ENCODE measurements around the gene STAT2. TPM values are rescaled to one million over a fixed set of nuclear protein-coding genes. Genes with fewer than 3 reads are reported as not detected.
"Not testable (repeated sequence)": the region's sequence is repeated elsewhere in the genome, so short reads cannot be mapped to it uniquely, and the experiment has no call there.

The STAT2 gene
- total RNA-seq, 1 donor from 2014 or later: 199 TPM

DNA sequence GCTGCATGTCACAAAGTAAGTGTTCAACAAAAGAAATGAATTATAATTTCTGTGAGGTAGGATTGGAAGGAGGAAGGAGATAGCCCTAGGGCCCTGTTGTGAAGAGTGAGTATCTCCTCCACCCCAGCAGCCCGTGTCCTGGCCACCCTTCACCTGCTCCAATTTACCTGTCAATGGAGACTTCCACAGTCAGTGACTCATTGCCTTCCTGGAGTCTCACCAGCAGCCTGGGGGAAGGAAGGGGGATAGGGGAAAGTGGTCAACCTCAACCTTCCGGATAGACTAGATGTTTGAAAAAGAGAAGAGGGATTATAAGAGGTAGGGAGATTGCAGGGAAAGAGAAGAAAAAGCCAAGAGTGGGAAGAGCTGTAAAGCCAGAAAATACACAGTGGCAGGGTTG is 9.2 kb downstream of the STAT2 start:
- no peaks in the 10 kb centered on the region for H3K27me3 ChIP-seq
- H3K27ac ChIP-seq: no peak overlapping the region
- no peaks in the 10 kb centered on the region for H3K4me1 ChIP-seq
- intact Hi-C loops (cut with DNase I): no loop called here
- H3K9me3 ChIP-seq: no peaks in the 10 kb centered on the region
- ATAC-seq: no peak
- DNase-seq: no peak
- H3K36me3 ChIP-seq: peaks cover 99% of the 10 kb centered on the region
- H3K4me3 ChIP-seq: no peak overlapping the region
- TF ChIP-seq, protein P1, sequence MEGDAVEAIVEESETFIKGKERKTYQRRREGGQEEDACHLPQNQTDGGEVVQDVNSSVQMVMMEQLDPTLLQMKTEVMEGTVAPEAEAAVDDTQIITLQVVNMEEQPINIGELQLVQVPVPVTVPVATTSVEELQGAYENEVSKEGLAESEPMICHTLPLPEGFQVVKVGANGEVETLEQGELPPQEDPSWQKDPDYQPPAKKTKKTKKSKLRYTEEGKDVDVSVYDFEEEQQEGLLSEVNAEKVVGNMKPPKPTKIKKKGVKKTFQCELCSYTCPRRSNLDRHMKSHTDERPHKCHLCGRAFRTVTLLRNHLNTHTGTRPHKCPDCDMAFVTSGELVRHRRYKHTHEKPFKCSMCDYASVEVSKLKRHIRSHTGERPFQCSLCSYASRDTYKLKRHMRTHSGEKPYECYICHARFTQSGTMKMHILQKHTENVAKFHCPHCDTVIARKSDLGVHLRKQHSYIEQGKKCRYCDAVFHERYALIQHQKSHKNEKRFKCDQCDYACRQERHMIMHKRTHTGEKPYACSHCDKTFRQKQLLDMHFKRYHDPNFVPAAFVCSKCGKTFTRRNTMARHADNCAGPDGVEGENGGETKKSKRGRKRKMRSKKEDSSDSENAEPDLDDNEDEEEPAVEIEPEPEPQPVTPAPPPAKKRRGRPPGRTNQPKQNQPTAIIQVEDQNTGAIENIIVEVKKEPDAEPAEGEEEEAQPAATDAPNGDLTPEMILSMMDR (IDR thresholded peaks at IDR 0.05): no peak

DNA sequence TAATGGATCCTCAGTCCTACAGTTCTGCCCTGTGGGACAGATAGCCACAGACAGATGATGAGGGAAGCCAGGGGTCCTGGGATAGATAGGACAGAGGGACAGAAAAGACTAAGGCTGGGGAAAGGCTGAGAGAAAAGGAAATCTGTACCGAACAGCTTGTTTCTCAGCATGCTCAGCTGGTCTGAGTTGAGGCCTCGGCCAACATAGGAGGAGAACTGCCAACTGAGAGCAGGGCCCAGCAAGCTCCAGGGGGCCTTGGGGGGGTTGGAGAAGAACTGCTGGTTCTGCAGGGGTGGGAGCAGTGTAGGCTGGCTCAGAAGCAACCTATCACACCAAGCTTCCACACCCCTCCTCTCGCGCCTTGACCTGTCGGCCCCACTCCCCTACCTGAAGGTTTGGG is 11.1 kb downstream of the STAT2 start:
- intact Hi-C loops (cut with DNase I): no loop called here
- H3K36me3 ChIP-seq: peaks cover 99% of the 10 kb centered on the region
- DNase-seq: no peak

DNA sequence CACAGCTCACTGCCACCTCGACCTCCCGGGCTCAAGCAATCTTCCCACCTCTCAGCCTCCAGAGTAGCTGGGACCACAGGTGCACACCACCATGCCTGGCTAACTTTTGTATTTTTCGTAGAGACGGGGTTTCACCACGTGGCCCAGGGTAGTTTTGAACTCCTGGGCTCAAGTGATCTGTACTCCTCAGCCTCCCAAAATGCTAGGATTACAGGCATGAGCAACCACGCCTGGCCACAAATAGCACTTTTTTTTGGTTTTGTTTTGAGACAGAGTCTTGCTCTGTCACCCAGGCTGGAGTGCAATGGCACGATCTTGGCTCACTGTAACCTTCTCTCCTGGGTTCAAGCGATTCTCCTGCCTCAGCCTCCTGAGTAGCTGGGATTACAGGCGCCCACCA is 12.7 kb downstream of the STAT2 start:
- intact Hi-C loops (cut with DNase I); H3K27me3 ChIP-seq; ATAC-seq; H3K4me1 ChIP-seq; DNase-seq; H3K27ac ChIP-seq; H3K4me3 ChIP-seq; H3K9me3 ChIP-seq: not testable (repeated sequence)
- peaks cover 99% of the 10 kb centered on the region for H3K36me3 ChIP-seq

More for the DNA sequence above, 11.1 kb downstream of the STAT2 start:
- no peak for ATAC-seq
- Histone ChIP-seq H3K9me3 (no peaks in the 10 kb centered on the region), H3K27ac (no peak overlapping the region), H3K4me3 (no peak overlapping the region), H3K4me1 (no peaks in the 10 kb centered on the region), H3K27me3 (no peaks in the 10 kb centered on the region)
- TF ChIP-seq, protein P1 (IDR thresholded peaks at IDR 0.05): no peak

DNA sequence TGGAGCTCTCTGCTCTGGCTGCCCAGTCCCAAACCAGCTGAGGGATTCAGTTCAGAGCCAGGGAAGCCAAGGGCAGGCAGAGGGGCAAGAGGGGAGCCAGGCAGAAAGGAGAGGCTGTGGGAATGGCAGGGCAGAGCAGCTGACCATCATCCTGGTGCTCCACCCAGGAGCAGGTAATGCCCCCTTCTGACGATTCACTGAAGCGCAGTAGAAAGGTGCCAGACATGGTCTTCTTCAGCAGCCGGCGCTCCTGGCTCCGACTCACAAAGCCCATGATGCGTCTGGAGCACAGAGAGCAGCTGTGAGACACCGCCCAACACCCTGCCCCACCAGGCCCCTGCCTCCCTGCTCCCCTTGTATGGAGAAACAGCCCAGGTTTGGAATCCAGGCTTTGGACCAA is 13.2 kb downstream of the STAT2 start:
- DNase-seq: no peak

DNA sequence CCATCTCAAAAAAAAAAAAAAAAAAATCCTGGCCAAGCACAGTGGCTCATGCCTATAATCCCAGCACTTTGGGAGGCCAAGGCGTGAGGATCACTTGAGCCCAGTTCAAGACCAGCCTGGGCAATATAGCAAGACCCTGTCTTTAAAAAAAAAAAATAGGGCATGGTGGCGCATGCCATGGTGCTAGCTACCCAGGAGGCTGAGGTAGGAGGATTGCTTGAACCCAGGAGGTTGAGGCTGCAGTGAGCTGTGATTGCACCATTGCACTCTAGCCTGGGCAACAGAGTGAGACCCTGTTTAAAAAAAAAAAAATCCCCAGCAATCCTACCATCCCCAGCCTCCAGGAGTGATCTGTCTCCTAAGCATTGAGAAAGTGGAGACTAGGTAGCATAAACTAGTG is 17.6 kb downstream of the STAT2 start:
- H3K9me3 ChIP-seq; ATAC-seq; H3K4me3 ChIP-seq; intact Hi-C loops (cut with DNase I); H3K27ac ChIP-seq; H3K4me1 ChIP-seq; H3K27me3 ChIP-seq; DNase-seq: not testable (repeated sequence)
- H3K36me3 ChIP-seq: peaks cover 60% of the 10 kb centered on the region

More for the DNA sequence above, 13.2 kb downstream of the STAT2 start:
- no peaks in the 10 kb centered on the region for H3K4me1 ChIP-seq
- intact Hi-C loops (cut with DNase I): no loop called here
- H3K9me3 ChIP-seq: no peaks in the 10 kb centered on the region
- ATAC-seq: no peak
- no peak overlapping the region for H3K27ac ChIP-seq
- no peaks in the 10 kb centered on the region for H3K27me3 ChIP-seq
- peaks cover 98% of the 10 kb centered on the region for H3K36me3 ChIP-seq
- H3K4me3 ChIP-seq: no peak overlapping the region
- TF ChIP-seq, protein P1 (IDR thresholded peaks at IDR 0.05): no peak

DNA sequence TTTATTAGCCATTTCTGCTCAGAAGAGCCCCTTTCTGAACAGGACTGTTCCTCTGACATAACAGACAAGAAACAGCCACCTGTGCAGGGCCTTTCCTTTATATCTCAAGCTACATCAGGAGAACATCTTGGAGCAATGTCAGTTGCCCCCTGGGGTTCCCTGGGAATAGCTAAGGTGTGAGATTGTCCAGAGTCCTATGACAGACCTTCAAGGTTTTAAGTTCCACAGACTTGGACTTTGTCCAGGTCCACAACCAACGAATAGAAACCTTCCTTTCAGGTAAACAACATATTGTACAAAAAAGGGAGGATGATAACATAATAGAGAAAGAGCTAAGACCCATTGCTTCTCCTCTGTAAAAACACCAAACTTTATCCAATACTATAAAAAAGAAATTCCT is 18.3 kb downstream of the STAT2 start:
- no peaks in the 10 kb centered on the region for H3K27me3 ChIP-seq
- no peak overlapping the region for H3K27ac ChIP-seq
- intact Hi-C loops (cut with DNase I): no loop called here
- no peaks in the 10 kb centered on the region for H3K9me3 ChIP-seq
- DNase-seq (no peak), ATAC-seq (no peak)
- H3K4me1 ChIP-seq: no peaks in the 10 kb centered on the region
- H3K36me3 ChIP-seq: peaks cover 54% of the 10 kb centered on the region
- H3K4me3 ChIP-seq: no peak overlapping the region
- TF ChIP-seq, protein P1 (IDR thresholded peaks at IDR 0.05): no peak

DNA sequence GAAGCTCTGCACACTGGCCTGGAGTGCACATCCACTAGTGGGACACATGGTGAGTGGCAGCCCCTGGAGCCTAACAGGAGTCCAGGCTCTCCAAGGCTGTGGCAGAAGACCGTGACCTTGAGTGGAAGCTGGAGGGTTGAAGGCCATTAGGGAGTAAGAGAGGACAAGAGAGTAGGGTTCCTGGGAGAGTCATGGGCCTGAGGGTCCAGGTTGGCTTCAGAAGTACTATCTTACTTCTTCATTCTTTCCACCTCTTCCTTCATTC is 20.8 kb downstream of the STAT2 start:
- ATAC-seq (no peak), DNase-seq (no peak)
- Histone ChIP-seq H3K4me1 (peaks cover 4% of the 10 kb centered on the region), H3K27ac (peak overlapping the region; percentile 39), H3K4me3 (no peak overlapping the region), H3K27me3 (no peaks in the 10 kb centered on the region), H3K9me3 (no peaks in the 10 kb centered on the region), H3K36me3 (peaks cover 30% of the 10 kb centered on the region)
- intact Hi-C loops (cut with DNase I): loop anchor here (10.0 kb wide), 1 partner anchor 126 kb away; the partner anchor contains the start of gene SPRYD4
- TF ChIP-seq, protein P1 (IDR thresholded peaks at IDR 0.05): no peak
